GM18520 (cell line): ENCODE data around the gene B3GALT2.

Experiments used
- ATAC-seq: cut with Tn5 transposase; IDR thresholded peaks from one replicate; pipeline ENCODE4 v1.9.1; 2021; ENCODE audit not compliant: unreplicated experiment

Gene B3GALT2

DNA sequence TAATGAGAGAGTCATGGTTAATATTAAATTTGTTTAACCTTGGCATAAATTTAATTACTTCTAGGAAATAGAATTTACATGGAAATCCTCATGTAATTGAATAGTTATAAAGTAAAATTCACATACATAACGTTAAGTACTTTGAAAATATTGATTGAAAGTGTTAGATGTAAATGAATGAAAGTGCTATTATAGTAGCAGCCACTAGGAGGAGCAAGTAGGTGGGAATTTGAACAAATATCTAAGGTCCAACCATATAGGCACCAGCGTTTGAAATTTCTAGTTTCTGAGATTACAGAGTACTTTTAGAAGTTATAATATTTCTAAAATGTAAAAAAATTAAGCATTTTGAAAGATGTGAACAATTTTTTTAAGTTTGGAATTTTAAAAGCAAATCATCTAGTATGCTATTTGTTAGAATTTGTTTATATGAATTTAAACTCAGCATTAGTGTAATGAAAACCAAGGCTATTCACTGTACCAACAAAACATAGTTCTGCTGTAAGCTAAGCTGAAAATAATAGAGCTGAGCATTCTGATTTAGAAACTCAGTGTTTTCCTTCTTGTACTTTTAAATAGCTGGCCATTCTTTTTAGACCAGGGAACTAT, 3.3 kb downstream of the B3GALT2 start:
- ATAC-seq, result no peak

GRCh38 chr1:193181985-193182384, 4.4 kb downstream of the B3GALT2 start:
- no peak for ATAC-seq

DNA sequence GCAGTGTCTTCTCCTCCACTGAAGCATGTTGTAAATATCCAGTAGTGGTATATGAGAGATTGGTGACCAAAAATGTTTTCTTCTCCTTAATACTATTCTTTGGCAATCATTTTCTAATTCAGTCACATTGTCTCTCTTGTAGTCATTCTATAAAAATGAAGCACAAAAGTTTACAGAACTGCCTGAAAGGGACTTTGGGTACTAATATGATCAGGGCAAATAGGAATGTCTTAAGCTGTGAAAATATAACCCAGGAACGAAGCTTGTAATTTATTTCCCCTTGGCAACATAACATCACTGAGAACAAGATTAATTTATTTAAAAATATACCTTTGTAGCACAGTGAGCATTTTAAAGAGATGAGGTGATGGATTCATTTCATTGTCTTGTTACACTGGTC, 4.9 kb downstream of the B3GALT2 start:
- ATAC-seq, result no peak

DNA sequence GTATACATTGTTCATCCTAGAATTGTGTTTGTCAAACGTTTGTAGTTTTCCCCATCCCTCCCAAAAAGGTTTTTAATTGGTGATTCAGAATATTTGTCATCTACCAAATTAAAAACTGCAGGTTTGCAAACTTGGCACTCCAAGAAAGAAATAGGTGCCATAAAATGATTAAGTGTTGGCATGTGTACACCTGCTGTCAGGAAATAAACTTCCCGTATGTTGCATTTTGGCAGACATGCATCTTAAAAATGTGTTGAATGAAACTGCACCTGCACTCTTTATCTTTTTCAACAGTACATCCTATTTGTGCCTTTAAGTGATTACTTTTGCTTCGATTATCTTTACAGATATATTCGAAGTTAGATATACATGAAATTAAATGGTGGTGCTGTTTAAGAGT, 7.3 kb downstream of the B3GALT2 start:
- no peak for ATAC-seq

- ATAC-seq, result no peak
These were observed 9.6 kb downstream of the B3GALT2 start for GRCh38 chr1:193176788-193177187.

GRCh38 chr1:193176113-193176512, 10.3 kb downstream of the B3GALT2 start:
- ATAC-seq, result no peak

- ATAC-seq, result no peak
These were observed 29.1 kb downstream of the B3GALT2 start for GRCh38 chr1:193157360-193157759.

GRCh38 chr1:193156822-193157142, 29.6 kb downstream of the B3GALT2 start:
- ATAC-seq, result no peak

DNA sequence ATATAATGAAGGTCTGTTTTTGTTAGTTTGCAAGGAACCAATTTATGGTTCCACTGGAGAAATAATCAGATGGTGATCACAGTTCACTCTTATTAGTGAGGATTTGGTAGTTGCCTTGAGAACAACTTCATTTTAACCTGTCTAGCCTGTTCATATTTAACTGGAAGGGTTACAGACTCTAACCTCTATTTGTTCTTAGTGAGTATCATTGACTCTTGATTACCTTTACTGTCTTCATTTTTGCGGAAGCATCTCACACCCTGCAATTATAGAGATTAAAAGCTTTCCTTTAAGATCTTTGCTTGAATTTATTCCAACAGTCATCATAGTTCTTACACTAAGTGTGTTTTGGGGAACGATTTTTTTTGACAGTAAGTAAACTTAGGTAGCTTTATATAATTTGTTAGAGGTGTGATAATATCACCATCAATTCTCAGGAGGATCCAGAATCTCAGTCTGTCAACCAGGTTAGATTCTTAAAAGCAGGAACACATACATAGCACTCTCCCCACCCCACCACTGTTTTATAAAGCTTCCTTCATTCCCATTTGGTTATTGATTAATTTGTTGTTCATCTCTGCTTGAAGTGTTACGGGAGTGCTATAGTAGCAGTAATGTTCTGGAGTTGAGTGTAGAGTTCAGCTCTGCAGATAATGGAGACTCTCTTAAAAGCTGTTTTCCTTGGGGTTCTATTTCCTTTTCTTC, 30.1 kb downstream of the B3GALT2 start:
- ATAC-seq, result no peak

GRCh38 chr1:193144999-193145398, 41.4 kb downstream of the B3GALT2 start:
- ATAC-seq, result no peak

GRCh38 chr1:193144361-193144938, 42.0 kb downstream of the B3GALT2 start:
- no peak for ATAC-seq

GRCh38 chr1:193143285-193143684, 43.1 kb downstream of the B3GALT2 start:
- ATAC-seq, result no peak

DNA sequence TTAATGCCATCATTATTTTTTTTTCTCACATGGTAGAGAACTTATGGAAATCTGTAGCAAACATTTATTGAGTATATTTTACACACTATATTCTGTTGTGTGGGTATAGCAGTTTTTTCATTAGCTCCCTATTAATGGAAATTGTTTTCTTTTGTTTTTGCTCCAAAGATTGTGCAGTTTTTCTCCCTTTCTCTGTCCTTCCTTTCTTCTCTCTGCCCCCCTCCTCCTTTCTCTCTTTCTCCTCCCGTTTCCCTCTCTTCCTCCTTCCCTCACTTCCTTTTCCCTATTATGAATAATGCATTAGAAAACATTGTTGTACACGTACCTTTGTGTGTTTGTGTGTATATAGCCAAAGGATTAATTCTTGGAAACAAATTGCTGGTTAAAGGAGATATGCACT, 44.0 kb downstream of the B3GALT2 start:
- no peak for ATAC-seq

- no peak for ATAC-seq
These were observed 44.6 kb downstream of the B3GALT2 start for GRCh38 chr1:193141804-193142203.

- no peak for ATAC-seq
These were observed 46.2 kb downstream of the B3GALT2 start for GRCh38 chr1:193140254-193140653.

- peak; percentile 75 for ATAC-seq
These were observed 55.0 kb downstream of the B3GALT2 start for GRCh38 chr1:193131266-193131860.
